GM12878 (cell line): ENCODE measurements around the gene HIVEP1. TPM values are rescaled to one million over a fixed set of nuclear protein-coding genes. Genes with fewer than 3 reads are reported as not detected.

Experiments used
- ATAC-seq: fragments of 200-7000 bp; cut with Tn5 transposase; 3 replicates; pipeline ENCODE4 v1.9.1; 2020; ENCODE audit warnings: mild to moderate bottlenecking, moderate library complexity
- BruUV-seq: library from RNA; stranded (reverse); fragments of 400-500 nt; replicated peaks from 2 replicates; lab custom pipeline; 2021; lab: Mats Ljungman, UMichigan
- CTCF ChIA-PET: fragments of 300-600 bp; sonication (Branson Sonifier 250); formaldehyde crosslinking; extraction: SDS; loops from one replicate; lab custom pipeline; 2021; ENCODE audit warnings: inconsistent platforms; lab: Yijun Ruan, JAX
- POLR2A ChIA-PET: fragments of 350-600 bp; formaldehyde crosslinking; extraction: SDS; loops from one replicate; lab custom pipeline; 2021; ENCODE audit warnings: inconsistent platforms; lab: Charles Lee
- RAD21 ChIA-PET: fragments of 300-600 bp; sonication (Branson Sonifier 250); formaldehyde crosslinking; loops from one replicate; lab custom pipeline; 2023; ENCODE audit warnings: antibody characterized with exemption; ENCODE audit not compliant: unreplicated experiment; lab: Charles Lee
- SMC1A ChIA-PET: fragments of 300-600 bp; sonication (Branson Sonifier 250); formaldehyde crosslinking; loops from one replicate; lab custom pipeline; 2023; ENCODE audit not compliant: unreplicated experiment, uncharacterized antibody; lab: Charles Lee
- DNase-seq: peaks from one replicate; pipeline ENCODE4 v3.0.0-alpha.2; 2011; ENCODE audit warnings: low read depth, low spot score
- FAIRE-seq: peaks from 3 replicates; lab custom pipeline; 2011; peaks lifted over from hg19 to GRCh38; lab: Jason Lieb, UNC
- H2AFZ ChIP-seq: 2 replicates; pipeline ENCODE4 v1.6.0; 2011; ENCODE audit warnings: low read depth, low read length, control low read depth; ENCODE audit not compliant: control insufficient read depth
- H3K27ac ChIP-seq: 2 replicates; pipeline ENCODE4 v1.5.1; 2011; ENCODE audit warnings: control low read depth; ENCODE audit not compliant: control insufficient read depth, insufficient read depth
- H3K27me3 ChIP-seq, 2 experiments: replicated peaks in 1 of 2; 2 replicates each; pipeline versions ENCODE4 v1.6.0 to v1.6.1; 2011; ENCODE audit warnings: low read length in 1 of 2; ENCODE audit not compliant: control insufficient read depth in 2 of 2, insufficient read depth in 2 of 2
- H3K36me3 ChIP-seq, 2 experiments: 2 replicates each; pipeline ENCODE4 v1.5.1; 2011; ENCODE audit warnings: low read length in 1 of 2; ENCODE audit not compliant: control insufficient read depth in 2 of 2, insufficient read depth in 2 of 2
- H3K4me1 ChIP-seq: 2 replicates; pipeline ENCODE4 v1.6.1; 2011; ENCODE audit warnings: mild to moderate bottlenecking, low read length, moderate library complexity, mixed read lengths; ENCODE audit not compliant: control insufficient read depth, insufficient read depth
- H3K4me2 ChIP-seq: 2 replicates; pipeline ENCODE4 v1.6.0; 2011; ENCODE audit warnings: control low read depth; ENCODE audit not compliant: control insufficient read depth, insufficient read depth
- H3K4me3 ChIP-seq: fragments of 200-600 bp; sonication (generic); 2 replicates; pipeline ENCODE4 v1.5.1; 2016
- H3K79me2 ChIP-seq: 2 replicates; pipeline ENCODE4 v1.6.0; 2011; ENCODE audit warnings: low read length; ENCODE audit not compliant: control insufficient read depth, insufficient read depth
- H3K9ac ChIP-seq: 2 replicates; pipeline ENCODE4 v1.8.0; 2011; ENCODE audit warnings: low read length, control low read depth, mixed read lengths; ENCODE audit not compliant: control insufficient read depth, insufficient read depth
- H3K9me3 ChIP-seq: replicated peaks from 3 replicates; pipeline ENCODE4 v1.5.1; 2011; ENCODE audit warnings: mild to moderate bottlenecking, low read length; ENCODE audit not compliant: control insufficient read depth, insufficient read depth
- H4K20me1 ChIP-seq: 2 replicates; pipeline ENCODE4 v1.6.0; 2011; ENCODE audit not compliant: control insufficient read depth, insufficient read depth
- CBFB ChIP-seq: IDR thresholded peaks from 2 replicates; pipeline ENCODE4 v1.6.1; 2016; ENCODE audit warnings: antibody characterized with exemption, low read depth
- FOXM1 ChIP-seq: IDR thresholded peaks from 2 replicates; pipeline ENCODE4 v1.6.1; 2012; ENCODE audit warnings: low read depth, mild to moderate bottlenecking, inconsistent platforms, low read length, moderate library complexity
- PRDM15 ChIP-seq: fragments of 450-650 bp; formaldehyde crosslinking; IDR thresholded peaks from 2 replicates; pipeline ENCODE4 v1.4.0; 2020; ENCODE audit warnings: mild to moderate bottlenecking, moderate library complexity
- RCOR1 ChIP-seq: conservative IDR thresholded peaks from 2 replicates; pipeline ENCODE4 v1.6.1; 2012; ENCODE audit warnings: low read depth, low read length, improper control_type of control experiment
- ZNF274 ChIP-seq: IDR thresholded peaks from one replicate; pipeline ENCODE4 v1.8.0; 2011; ENCODE audit not compliant: insufficient read length, insufficient read depth
- WGBS: methylation state at CpG from one replicate; pipeline ENCODE4 v1.1.6; 2016; ENCODE audit warnings: low lambda C conversion rate; ENCODE audit not compliant: insufficient replicate concordance, insufficient coverage; ENCODE audit errors: missing lambda C conversion rate; 5-methylcytosine and 5-hydroxymethylcytosine counted together
- in situ Hi-C: fragments of 300-500 bp; cut with MboI; formaldehyde crosslinking; loops from 9 replicates; pipeline ENCODE4 v1.14.3; 2018; ENCODE audit warnings: mixed read lengths
- intact Hi-C: fragments of 100-400 bp; cut with micrococcal nuclease; formaldehyde crosslinking; loops from one replicate; pipeline ENCODE4 v1.14.2; 2022; ENCODE audit not compliant: unreplicated experiment
- polyA plus RNA-seq, 11 experiments: library from polyadenylated mRNA; depleted of rRNA in 4 of 11; unstranded in 6 of 11; stranded (reverse) in 5 of 11; fragments of >200 nt; fragmentation: Nextera tagmentation in 4 of 11; fragmentation: Illumina TruSeq in 1 of 11; extraction: Ambion mirVana in 4 of 11; extraction: Trizol in 1 of 11; gene quantifications; 1 replicate in 1 of 11; 2 replicates in 10 of 11; pipeline versions ENCODE4 v1.2.1 to v1.2.3, GENCODE V29; 2011 to 2016; ENCODE audit warnings: inconsistent platforms in 2 of 11, missing spikeins in 2 of 11, low read depth in 1 of 11
- total RNA-seq, 4 experiments: library from RNA; depleted of rRNA in 3 of 4; stranded (reverse); fragments of >200 nt in 3 of 4; fragmentation: Illumina TruSeq in 1 of 4; extraction: Trizol in 1 of 4; gene quantifications; 2 replicates each; pipeline versions ENCODE4 v1.2.1 to v1.2.3, GENCODE V29; 2013 to 2021

The HIVEP1 gene
- total and polyA plus RNA-seq, 10 of the 15 experiments (the other 5 are each of a cell fraction or from before 2014, with no cell fraction given): 4.3 to 37.5 (median 21.6) TPM

GRCh38 chr6:11963756-11964500 lies 48.2 kb upstream of the HIVEP1 start:
- in situ Hi-C loops (no loop called here), intact Hi-C loops (no loop called here)
- Histone ChIP-seq H3K27me3 (no peaks in the 10 kb centered on the region), H3K27ac (no peak overlapping the region), H3K9ac (no peak overlapping the region), H3K4me3 (no peak overlapping the region), H3K79me2 (no peaks in the 10 kb centered on the region), H3K4me1 (peaks cover 8% of the 10 kb centered on the region; the same call in 1 of the 2 replicates), H4K20me1 (no peaks in the 10 kb centered on the region), H3K36me3 (no peaks in the 10 kb centered on the region), H3K4me2 (no peak overlapping the region), H2AFZ (no peak overlapping the region), H3K9me3 (no peaks in the 10 kb centered on the region)
- RAD21 ChIA-PET: no interaction called here
- FAIRE-seq (no peak), ATAC-seq (no peak), DNase-seq (no peak)
- 79% methylated on average over 3 of the region's 3 CpGs for WGBS
- POLR2A ChIA-PET: no interaction called here
- BruUV-seq: no TSS peak
- CTCF ChIA-PET: no interaction called here
- SMC1A ChIA-PET: no interaction called here
- no peak for TF ChIP-seq ZNF274
- no peak for TF ChIP-seq RCOR1
- TF ChIP-seq FOXM1: no peak
- TF ChIP-seq PRDM15: no peak
- no peak for TF ChIP-seq CBFB
